ENCODE measurements around the gene SUGCT.
"Not testable (repeated sequence)": the region's sequence is repeated elsewhere in the genome, so short reads cannot be mapped to it uniquely, and the experiment has no call there.

The SUGCT gene

GRCh38 chr7:40138973-40139372 lies 4.2 kb downstream of the SUGCT start:
- DNase-seq (ENCODE audit: low read depth in 2 of 2): no peak

GRCh38 chr7:40139891-40140290 lies 5.1 kb downstream of the SUGCT start:
- DNase-seq (ENCODE audit: low read depth in 2 of 2): not testable (repeated sequence)

- not testable (repeated sequence) for DNase-seq (ENCODE audit: low read depth in 2 of 2)
These were observed 7.1 kb downstream of the SUGCT start for GRCh38 chr7:40141916-40142315.

GRCh38 chr7:40145596-40146130 lies 10.9 kb downstream of the SUGCT start:
- not testable (repeated sequence) for DNase-seq (ENCODE audit: low read depth in 2 of 2)

GRCh38 chr7:40147371-40148246 lies 12.8 kb downstream of the SUGCT start:
- DNase-seq (ENCODE audit: low read depth in 2 of 2): no peak

GRCh38 chr7:40148247-40148580 lies 13.4 kb downstream of the SUGCT start:
- not testable (repeated sequence) for DNase-seq (ENCODE audit: low read depth in 2 of 2)

- no peak for DNase-seq (ENCODE audit: low read depth in 2 of 2)
These were observed 13.9 kb downstream of the SUGCT start for GRCh38 chr7:40148671-40149070.

- DNase-seq (ENCODE audit: low read depth in 2 of 2): no peak
These were observed 16.7 kb downstream of the SUGCT start for GRCh38 chr7:40151504-40151903.

GRCh38 chr7:40156988-40157387 lies 22.2 kb downstream of the SUGCT start:
- no peak for DNase-seq (ENCODE audit: low read depth in 2 of 2)

- DNase-seq (ENCODE audit: low read depth in 2 of 2): no peak
These were observed 27.7 kb downstream of the SUGCT start for GRCh38 chr7:40162516-40162915.

- DNase-seq (ENCODE audit: low read depth in 2 of 2): no peak
These were observed 30.4 kb downstream of the SUGCT start for GRCh38 chr7:40165216-40165615.

GRCh38 chr7:40167291-40167690 lies 32.5 kb downstream of the SUGCT start:
- DNase-seq (ENCODE audit: low read depth in 2 of 2): no peak

- DNase-seq (ENCODE audit: low read depth in 2 of 2): not testable (repeated sequence)
These were observed 33.5 kb downstream of the SUGCT start for GRCh38 chr7:40168266-40168665.

GRCh38 chr7:40173121-40173520 lies 38.3 kb downstream of the SUGCT start:
- DNase-seq (ENCODE audit: low read depth in 2 of 2): not testable (repeated sequence)

- not testable (repeated sequence) for DNase-seq (ENCODE audit: low read depth in 2 of 2)
These were observed 40.5 kb downstream of the SUGCT start for GRCh38 chr7:40175256-40175655.

GRCh38 chr7:40175725-40176510 lies 41.1 kb downstream of the SUGCT start:
- no peak for DNase-seq (ENCODE audit: low read depth in 2 of 2)

GRCh38 chr7:40177071-40177470 lies 42.3 kb downstream of the SUGCT start:
- no peak for DNase-seq (ENCODE audit: low read depth in 2 of 2)

- no peak for DNase-seq (ENCODE audit: low read depth in 2 of 2)
These were observed 47.6 kb downstream of the SUGCT start for GRCh38 chr7:40182452-40182851.

- DNase-seq (ENCODE audit: low read depth in 2 of 2): no peak
These were observed 51.8 kb downstream of the SUGCT start for GRCh38 chr7:40186586-40186985.

- DNase-seq (ENCODE audit: low read depth in 2 of 2): no peak
These were observed 57.2 kb downstream of the SUGCT start for GRCh38 chr7:40192036-40192435.

- no peak for DNase-seq (ENCODE audit: low read depth in 2 of 2)
These were observed 59.9 kb downstream of the SUGCT start for GRCh38 chr7:40194745-40195144.

- DNase-seq (ENCODE audit: low read depth in 2 of 2): no peak
These were observed 62.7 kb downstream of the SUGCT start for GRCh38 chr7:40197527-40197926.
